ENCODE data around the gene RFTN1.

DNA sequence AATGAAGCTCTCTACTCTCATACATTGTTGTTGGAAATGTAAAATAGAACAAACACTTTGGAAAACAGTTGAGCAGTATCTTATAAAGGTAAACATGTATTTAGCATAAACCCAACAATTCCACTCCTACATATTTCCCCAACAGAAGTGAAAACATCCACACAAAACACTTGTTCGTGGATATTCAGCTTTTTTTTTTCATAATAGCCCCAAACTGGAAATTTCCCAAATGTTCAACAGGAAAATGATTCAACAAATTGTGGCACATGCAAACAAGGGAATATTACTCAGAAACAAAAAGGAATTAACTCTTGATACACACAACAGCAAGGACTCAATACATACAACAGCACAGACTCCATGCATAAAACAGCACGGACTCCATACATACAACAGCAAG lies 28.5 kb downstream of the RFTN1 start:
- TF ChIP-seq ARNT (IDR thresholded peaks at IDR 0.05): no peak
- TF ChIP-seq ZNF384 (IDR thresholded peaks at IDR 0.05): no peak
- TF ChIP-seq FOXA1 (IDR thresholded peaks at IDR 0.05): no peak
- no peak for TF ChIP-seq HDGF (IDR thresholded peaks at IDR 0.05; ENCODE audit: borderline replicate concordance)
- TF ChIP-seq L3MBTL2 (conservative IDR thresholded peaks at IDR 0.05): no peak
- TF ChIP-seq SP1 (IDR thresholded peaks at IDR 0.05): no peak
- no peak for TF ChIP-seq FOXM1 (IDR thresholded peaks at IDR 0.05; ENCODE audit: borderline replicate concordance)
- no peak for TF ChIP-seq LEF1 (IDR thresholded peaks at IDR 0.05; ENCODE audit: borderline replicate concordance)

Data from HEK293T (cell line).